Endothelial cell of hepatic sinusoid (primary cell): ENCODE data around the gene SART1.

Experiments used
- in situ Hi-C: cut with HindIII; loops from 2 replicates; pipeline ENCODE4 v1.10.0; 2017; ENCODE audit warnings: low sequenced_read_pairs

The SART1 gene

GRCh38 chr11:65961267-65962140 is at the start of gene SART1:
Gene SART1 (plus strand): TSS chr11:65961734. CDS start chr11:65961781, 47 bp downstream.
- in situ Hi-C loops, result no loop called here

- in situ Hi-C loops, result no loop called here
Measured at GRCh38 chr11:65912845-65913244, 48.7 kb upstream of the SART1 start.

GRCh38 chr11:65915101-65915820 is 46.3 kb upstream of the SART1 start:
- in situ Hi-C loops, result no loop called here

GRCh38 chr11:65915821-65916251 is 45.7 kb upstream of the SART1 start:
- in situ Hi-C loops, result no loop called here

- in situ Hi-C loops, result no loop called here
Measured at GRCh38 chr11:65916391-65916790, 45.1 kb upstream of the SART1 start.

- in situ Hi-C loops, result no loop called here
Measured at GRCh38 chr11:65917077-65917433, 44.5 kb upstream of the SART1 start.

GRCh38 chr11:65917434-65918210 is 43.9 kb upstream of the SART1 start:
- in situ Hi-C loops, result no loop called here

GRCh38 chr11:65918211-65919140 is 43.1 kb upstream of the SART1 start, which contains the start of gene C11orf68:
Gene C11orf68 (minus strand): TSS chr11:65919062. CDS start chr11:65919031, 31 bp downstream.
- in situ Hi-C loops, result no loop called here

- in situ Hi-C loops, result no loop called here
Measured at GRCh38 chr11:65919141-65919572, 42.4 kb upstream of the SART1 start, which contains the start of gene DRAP1. Gene DRAP1 (plus strand): TSS chr11:65919426. CDS start chr11:65919502, 76 bp downstream.

- in situ Hi-C loops, result no loop called here
Measured at GRCh38 chr11:65919573-65920371, 41.8 kb upstream of the SART1 start.

GRCh38 chr11:65920372-65920802 is 41.1 kb upstream of the SART1 start:
- in situ Hi-C loops, result no loop called here

- in situ Hi-C loops, result no loop called here
Measured at GRCh38 chr11:65921033-65921555, 40.4 kb upstream of the SART1 start.

- in situ Hi-C loops, result no loop called here
Measured at GRCh38 chr11:65921876-65922275, 39.7 kb upstream of the SART1 start.

GRCh38 chr11:65922565-65922964 is 39.0 kb upstream of the SART1 start:
- in situ Hi-C loops, result no loop called here

GRCh38 chr11:65925397-65925796 is 36.1 kb upstream of the SART1 start:
- in situ Hi-C loops, result no loop called here

GRCh38 chr11:65927904-65928397 is 33.6 kb upstream of the SART1 start:
- in situ Hi-C loops, result no loop called here

GRCh38 chr11:65928667-65929066 is 32.9 kb upstream of the SART1 start:
- in situ Hi-C loops, result no loop called here

- in situ Hi-C loops, result no loop called here
Measured at GRCh38 chr11:65931773-65932557, 29.6 kb upstream of the SART1 start.
